ENCODE results near the gene PCK1. TPM values are rescaled to one million over a fixed set of nuclear protein-coding genes. Genes with fewer than 3 reads are reported as not detected.

The PCK1 gene
- total and polyA plus RNA-seq, 7 experiments from 2014 or later = not detected

DNA sequence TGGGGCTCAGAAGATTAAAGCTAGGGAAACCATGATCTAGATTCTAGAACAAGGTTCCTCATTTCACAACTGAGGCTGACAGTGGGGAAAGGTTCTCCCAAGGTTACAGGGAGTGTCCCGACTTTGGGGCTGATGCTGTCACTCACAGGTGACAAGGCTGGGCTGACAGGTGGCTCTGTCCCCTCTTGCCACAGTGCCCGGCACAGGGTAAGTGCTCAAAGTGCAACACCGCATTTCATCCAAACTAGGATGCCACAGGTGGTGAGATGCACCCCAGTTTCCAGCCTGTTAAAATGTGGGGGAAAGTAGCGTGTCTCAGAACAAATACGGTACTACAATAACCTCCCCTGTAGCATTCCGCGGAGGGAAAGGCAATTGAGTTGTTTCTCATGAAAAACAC lies 51.5 kb downstream of the PCK1 start:
- CTCF ChIA-PET = no interaction called here
- Mint-ChIP-seq H3K27ac (no peak overlapping the region), H3K9me3 (peaks cover 0 to 2% (median 0%) of the 10 kb centered on the region in 11 donors), H3K36me3 (peaks cover 3 to 45% (median 21%) of the 10 kb centered on the region in 5 donors), H3K4me1 (peaks cover 4 to 18% (median 10%) of the 10 kb centered on the region in 7 donors), H3K4me3 (no peak overlapping the region), H3K27me3 (peaks cover 0 to 22% (median 0%) of the 10 kb centered on the region in 5 donors)
- no peak overlapping the region for H3K27ac ChIP-seq (ENCODE audit: low read depth, low read length)
- H3K27me3 ChIP-seq (ENCODE audit: control insufficient read depth in 2 of 2, insufficient read depth in 2 of 2, low read length in 2 of 2) = no peaks in the 10 kb centered on the region
- H3K4me3 ChIP-seq (ENCODE audit: low read length) = no peak overlapping the region
- no peaks in the 10 kb centered on the region for H3K9me3 ChIP-seq (ENCODE audit: control insufficient read depth in 2 of 3, low read length in 3 of 3)
- POLR2A ChIA-PET = no interaction called here
- intact Hi-C loops (cut with micrococcal nuclease) = loop anchor here in 1 of 2 donors (10.0 kb wide), 1 partner anchor 258 kb away; the partner anchor contains the start of gene RAE1
- ATAC-seq (no peak), DNase-seq (no peak)
- H3K4me1 ChIP-seq (ENCODE audit: control insufficient read depth in 2 of 2, insufficient read depth in 2 of 2, low read length in 2 of 2) = peaks cover 12 to 16% of the 10 kb centered on the region in 2 donors
- H3K36me3 ChIP-seq (ENCODE audit: control insufficient read depth in 2 of 3, insufficient read depth in 3 of 3, low read length in 3 of 3) = peaks cover 11 to 69% (median 26%) of the 10 kb centered on the region in 3 experiments

DNA sequence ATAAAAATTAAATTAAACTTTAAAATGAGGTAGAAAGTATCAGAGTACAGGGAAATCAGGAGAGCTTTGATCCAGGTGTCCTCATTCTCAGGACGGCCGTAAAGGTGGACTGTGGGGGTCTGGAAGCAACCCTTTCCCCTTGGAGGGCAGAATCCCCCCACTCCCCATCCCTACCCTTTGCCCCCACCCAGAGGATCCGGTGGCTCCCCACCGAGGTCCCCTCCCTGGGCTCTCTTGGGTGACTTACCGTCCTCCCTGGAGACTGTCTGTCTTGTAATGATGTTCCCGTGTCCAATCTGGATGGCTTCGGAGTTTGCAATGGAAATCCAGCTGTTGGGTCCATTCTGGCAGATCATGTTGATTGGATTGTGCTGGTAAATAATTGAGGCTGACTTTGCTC lies 52.0 kb downstream of the PCK1 start:
- H3K4me1 ChIP-seq (ENCODE audit: control insufficient read depth in 2 of 2, insufficient read depth in 2 of 2, low read length in 2 of 2) = peaks cover 17 to 21% of the 10 kb centered on the region in 2 donors
- peaks cover 0 to 17% (median 0%) of the 10 kb centered on the region in 5 donors for H3K27me3 Mint-ChIP-seq
- peaks cover 3 to 40% (median 17%) of the 10 kb centered on the region in 5 donors for H3K36me3 Mint-ChIP-seq
- H3K4me1 Mint-ChIP-seq = peaks cover 7 to 23% (median 14%) of the 10 kb centered on the region in 7 donors
- H3K27ac Mint-ChIP-seq = no peak overlapping the region
- peaks cover 0 to 2% (median 0%) of the 10 kb centered on the region in 11 donors for H3K9me3 Mint-ChIP-seq
- CTCF ChIA-PET = no interaction called here
- H3K27me3 ChIP-seq (ENCODE audit: control insufficient read depth in 2 of 2, insufficient read depth in 2 of 2, low read length in 2 of 2) = no peaks in the 10 kb centered on the region
- H3K4me3 Mint-ChIP-seq = no peak overlapping the region
- DNase-seq (no peak), ATAC-seq (no peak)
- H3K4me3 ChIP-seq (ENCODE audit: low read length) = no peak overlapping the region
- H3K36me3 ChIP-seq (ENCODE audit: control insufficient read depth in 2 of 3, insufficient read depth in 3 of 3, low read length in 3 of 3) = peaks cover 11 to 69% (median 26%) of the 10 kb centered on the region in 3 experiments
- H3K9me3 ChIP-seq (ENCODE audit: control insufficient read depth in 2 of 3, low read length in 3 of 3) = no peaks in the 10 kb centered on the region
- POLR2A ChIA-PET = no interaction called here
- no peak overlapping the region for H3K27ac ChIP-seq (ENCODE audit: low read depth, low read length)
- intact Hi-C loops (cut with micrococcal nuclease) = loop anchor here in 1 of 2 donors (10.0 kb wide), 1 partner anchor 258 kb away; the partner anchor contains the start of gene RAE1

DNA sequence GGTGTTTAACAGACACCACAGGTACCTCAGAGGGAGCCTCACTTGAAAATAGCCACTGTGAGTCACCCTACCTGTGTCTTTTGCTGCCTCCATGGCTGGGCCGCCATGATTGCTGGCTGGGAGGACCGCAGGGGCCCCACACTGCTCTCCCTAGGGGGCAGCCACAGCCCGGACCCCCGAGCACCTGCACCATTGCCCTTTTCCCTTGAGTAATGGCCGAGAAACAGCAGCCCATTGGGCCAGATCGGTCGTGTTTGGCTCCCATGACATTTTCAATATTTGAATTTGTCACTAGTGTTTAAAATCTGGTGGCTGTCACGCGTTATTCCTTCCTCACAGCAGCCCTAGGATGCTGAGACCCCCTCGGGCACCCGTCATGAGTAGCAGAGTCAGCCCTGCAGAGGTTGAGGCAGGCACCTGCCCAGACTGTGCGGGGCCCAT lies 52.6 kb downstream of the PCK1 start:
- CTCF ChIA-PET = no interaction called here
- no peak for DNase-seq
- H3K27ac Mint-ChIP-seq = no peak overlapping the region

DNA sequence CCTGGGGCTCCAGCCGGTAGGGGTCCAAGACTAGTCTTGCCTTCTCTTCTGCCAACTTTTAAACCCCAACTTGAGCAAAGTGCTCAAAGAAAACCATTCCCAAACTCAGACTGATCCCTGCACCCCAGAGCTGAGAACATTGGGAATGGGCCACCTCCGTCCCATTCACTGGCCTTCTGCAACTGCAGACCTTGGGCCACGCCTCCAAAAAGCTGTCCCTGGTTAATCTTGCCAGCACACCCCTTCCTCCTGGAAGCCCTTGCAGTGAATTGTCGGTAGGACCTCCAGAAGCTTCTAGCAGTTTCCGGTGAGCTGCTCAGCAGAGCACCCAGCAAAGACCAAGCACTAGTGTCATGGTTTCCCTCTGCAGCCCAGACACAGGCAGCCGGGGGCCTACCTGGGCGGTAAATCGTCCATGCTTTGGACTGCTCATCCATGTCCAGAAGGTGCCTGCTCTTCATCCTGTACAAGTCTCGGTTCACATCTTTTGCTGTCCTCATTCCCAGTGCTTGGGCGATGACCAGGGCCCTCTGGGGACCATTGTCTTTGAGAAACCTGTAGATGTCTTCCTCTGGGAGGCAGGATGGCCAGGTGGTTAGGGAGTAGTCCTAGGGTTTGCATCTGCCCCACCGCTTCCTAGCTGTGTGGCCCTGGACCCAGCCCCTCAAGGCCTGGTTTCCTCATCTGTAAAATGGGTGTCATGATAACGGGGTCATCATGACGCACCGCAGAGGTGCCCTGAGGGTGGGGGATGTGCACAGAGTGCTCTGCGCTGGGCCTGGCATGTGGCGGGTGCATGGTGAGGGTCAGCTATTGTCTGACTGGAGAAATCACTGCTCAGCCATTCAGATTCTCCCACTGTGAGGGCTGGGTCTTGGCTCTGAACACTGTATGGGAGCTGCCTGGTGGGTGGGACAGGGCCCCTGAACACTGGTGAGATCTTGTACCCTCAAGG lies 53.9 kb downstream of the PCK1 start:
- Mint-ChIP-seq H3K4me3 (no peak overlapping the region), H3K4me1 (peaks cover 17 to 39% (median 32%) of the 10 kb centered on the region in 7 donors), H3K27me3 (peaks cover 0 to 17% (median 0%) of the 10 kb centered on the region in 5 donors), H3K27ac (peak overlapping the region in 2 of 9 donors; percentile 21 to 30), H3K36me3 (peaks cover 3 to 23% (median 13%) of the 10 kb centered on the region in 5 donors), H3K9me3 (peaks cover 0 to 4% (median 0%) of the 10 kb centered on the region in 11 donors)
- Histone ChIP-seq H3K36me3 (ENCODE audit: control insufficient read depth in 2 of 3, insufficient read depth in 3 of 3, low read length in 3 of 3) (peaks cover 11 to 53% (median 26%) of the 10 kb centered on the region in 3 experiments), H3K4me1 (ENCODE audit: control insufficient read depth in 2 of 2, insufficient read depth in 2 of 2, low read length in 2 of 2) (peaks cover 33 to 37% of the 10 kb centered on the region in 2 donors), H3K9me3 (ENCODE audit: control insufficient read depth in 2 of 3, low read length in 3 of 3) (no peaks in the 10 kb centered on the region), H3K27ac (ENCODE audit: low read depth, low read length) (no peak overlapping the region), H3K27me3 (ENCODE audit: control insufficient read depth in 2 of 2, insufficient read depth in 2 of 2, low read length in 2 of 2) (no peaks in the 10 kb centered on the region), H3K4me3 (ENCODE audit: low read length) (no peak overlapping the region)
- CTCF ChIA-PET = interaction anchor here (0.5 to 1.4 kb wide), 2 partner anchors 9 to 622 kb away, joined by 3 read pairs; no protein-coding TSS in a partner anchor
- ATAC-seq (no peak), DNase-seq (peak in 1 of 9 donors; percentile 19)
- intact Hi-C loops (cut with micrococcal nuclease) = loop anchor here (5.0 to 10.0 kb wide), 2 partner anchors 260 to 1278 kb away; partner anchors contain the start of gene RAE1 (in 1 of the 2)
- POLR2A ChIA-PET = interaction anchor here (0.9 to 8.2 kb wide), 2 partner anchors 10 to 15 kb away, joined by 4 to 175 read pairs; no protein-coding TSS in a partner anchor

More for the DNA sequence above, 52.6 kb downstream of the PCK1 start:
- no peak for ATAC-seq
- intact Hi-C loops (cut with micrococcal nuclease) = loop anchor here in 1 of 2 donors (10.0 kb wide), 1 partner anchor 259 kb away; the partner anchor contains the start of gene RAE1
- Histone ChIP-seq H3K4me3 (ENCODE audit: low read length) (no peak overlapping the region), H3K36me3 (ENCODE audit: control insufficient read depth in 2 of 3, insufficient read depth in 3 of 3, low read length in 3 of 3) (peaks cover 11 to 65% (median 26%) of the 10 kb centered on the region in 3 experiments), H3K9me3 (ENCODE audit: control insufficient read depth in 2 of 3, low read length in 3 of 3) (no peaks in the 10 kb centered on the region), H3K27me3 (ENCODE audit: control insufficient read depth in 2 of 2, insufficient read depth in 2 of 2, low read length in 2 of 2) (no peaks in the 10 kb centered on the region), H3K27ac (ENCODE audit: low read depth, low read length) (no peak overlapping the region), H3K4me1 (ENCODE audit: control insufficient read depth in 2 of 2, insufficient read depth in 2 of 2, low read length in 2 of 2) (peaks cover 23 to 27% of the 10 kb centered on the region in 2 donors)
- peaks cover 0 to 2% (median 0%) of the 10 kb centered on the region in 11 donors for H3K9me3 Mint-ChIP-seq
- POLR2A ChIA-PET = interaction anchor here (0.6 to 1.1 kb wide), 2 partner anchors 14 to 767 kb away, joined by 3 read pairs; no protein-coding TSS in a partner anchor
- H3K36me3 Mint-ChIP-seq = peaks cover 3 to 35% (median 17%) of the 10 kb centered on the region in 5 donors
- H3K4me1 Mint-ChIP-seq = peaks cover 10 to 28% (median 19%) of the 10 kb centered on the region in 7 donors
- H3K4me3 Mint-ChIP-seq = no peak overlapping the region
- H3K27me3 Mint-ChIP-seq = peaks cover 0 to 17% (median 0%) of the 10 kb centered on the region in 5 donors

DNA sequence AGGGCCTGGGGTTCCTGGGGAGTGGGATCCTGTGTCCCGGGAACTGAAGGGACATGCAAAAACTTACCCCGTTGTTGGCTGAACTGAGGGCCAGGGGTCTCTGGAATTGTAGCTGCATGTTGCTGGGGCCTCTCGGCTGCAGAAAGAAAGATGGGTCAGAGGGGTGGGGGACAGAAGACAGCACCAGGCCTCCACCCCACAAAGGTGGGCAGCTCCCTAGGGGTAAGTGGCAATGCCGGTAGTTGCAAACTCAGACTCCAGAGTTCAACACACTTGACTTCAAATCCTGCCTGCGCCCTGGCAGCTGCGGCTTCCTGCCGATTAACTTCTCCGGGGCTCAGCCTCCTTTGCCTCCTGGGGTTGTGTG lies 54.5 kb downstream of the PCK1 start:
- no peaks in the 10 kb centered on the region for H3K9me3 ChIP-seq (ENCODE audit: control insufficient read depth in 2 of 3, low read length in 3 of 3)
- DNase-seq = no peak

More for the DNA sequence above, 54.5 kb downstream of the PCK1 start:
- peaks cover 37 to 39% of the 10 kb centered on the region in 2 donors for H3K4me1 ChIP-seq (ENCODE audit: control insufficient read depth in 2 of 2, insufficient read depth in 2 of 2, low read length in 2 of 2)
- Mint-ChIP-seq H3K4me1 (peaks cover 23 to 43% (median 39%) of the 10 kb centered on the region in 7 donors), H3K4me3 (no peak overlapping the region), H3K27me3 (peaks cover 0 to 15% (median 0%) of the 10 kb centered on the region in 5 donors), H3K36me3 (peaks cover 3 to 18% (median 10%) of the 10 kb centered on the region in 5 donors), H3K9me3 (peaks cover 0 to 4% (median 0%) of the 10 kb centered on the region in 11 donors), H3K27ac (peak overlapping the region in 1 of 9 donors; percentile 30)
- H3K27ac ChIP-seq (ENCODE audit: low read depth, low read length) = no peak overlapping the region
- H3K27me3 ChIP-seq (ENCODE audit: control insufficient read depth in 2 of 2, insufficient read depth in 2 of 2, low read length in 2 of 2) = no peaks in the 10 kb centered on the region
- H3K4me3 ChIP-seq (ENCODE audit: low read length) = no peak overlapping the region
- ATAC-seq = no peak
- ChIA-PET POLR2A (interaction anchor here (0.9 to 8.2 kb wide), 2 partner anchors 9 to 14 kb away, joined by 4 to 175 read pairs; no protein-coding TSS in a partner anchor), CTCF (interaction anchor here (0.5 to 1.4 kb wide), 2 partner anchors 9 to 621 kb away, joined by 3 read pairs; no protein-coding TSS in a partner anchor)
- H3K36me3 ChIP-seq (ENCODE audit: control insufficient read depth in 2 of 3, insufficient read depth in 3 of 3, low read length in 3 of 3) = peaks cover 11 to 46% (median 26%) of the 10 kb centered on the region in 3 experiments
- intact Hi-C loops (cut with micrococcal nuclease) = loop anchor here (5.0 to 10.0 kb wide), 2 partner anchors 261 to 1277 kb away; partner anchors contain the start of gene RAE1 (in 1 of the 2)

All from naive thymus-derived CD4-positive, alpha-beta T cell (primary cell).